Suprapubic skin (tissue), 4 donors: ENCODE measurements around the gene THOC5. TPM values are rescaled to one million over a fixed set of nuclear protein-coding genes. Genes with fewer than 3 reads are reported as not detected.

Source experiments
- DNase-seq, 2 donors: peaks; one replicate each; pipeline ENCODE4 v3.0.0-alpha.2; 2019; ENCODE audit warnings: low spot score in 2 of 2
- H3K27ac ChIP-seq: fragments of 200-600 bp; sonication (generic); one replicate; pipeline ENCODE4 v1.5.1; 2019
- H3K27me3 ChIP-seq: fragments of 200-600 bp; sonication (generic); one replicate; pipeline ENCODE4 v1.5.1; 2019
- H3K36me3 ChIP-seq: fragments of 200-600 bp; sonication (generic); one replicate; pipeline ENCODE4 v1.5.1; 2019
- H3K4me1 ChIP-seq: fragments of 200-600 bp; sonication (generic); one replicate; pipeline ENCODE4 v1.5.1; 2019
- H3K4me3 ChIP-seq: fragments of 200-600 bp; sonication (generic); one replicate; pipeline ENCODE4 v1.5.1; 2019; ENCODE audit warnings: mild to moderate bottlenecking
- H3K9me3 ChIP-seq: fragments of 200-600 bp; sonication (generic); one replicate; pipeline ENCODE4 v1.5.1; 2019
- EP300 ChIP-seq: sonication (generic); formaldehyde crosslinking; IDR thresholded peaks from one replicate; pipeline ENCODE4 v1.6.1; 2017; ENCODE audit warnings: antibody characterized with exemption
- POLR2A ChIP-seq, 2 donors: fragments of 450-650 bp; IDR thresholded peaks; one replicate each; pipeline ENCODE4 v1.6.1; 2017; ENCODE audit warnings: antibody characterized with exemption in 2 of 2, mild to moderate bottlenecking in 2 of 2, moderate library complexity in 2 of 2
- POLR2AphosphoS5 ChIP-seq, 3 donors: sonication (generic); formaldehyde crosslinking; IDR thresholded peaks; one replicate each; pipeline ENCODE4 v1.6.1; 2017; ENCODE audit warnings: antibody characterized with exemption in 3 of 3
- WGBS: methylation state at CpG from one replicate; pipeline ENCODE4 v1.1.5; 2018; 5-methylcytosine and 5-hydroxymethylcytosine counted together
- total RNA-seq, 4 donors: library from RNA; depleted of rRNA; stranded (reverse); fragments of >200 nt; gene quantifications; one replicate each; pipeline ENCODE4 v1.1.0, GENCODE V29; 2016
- TF ChIP-seq, protein P1 (sequence below), 2 donors: fragments of 200-600 bp in 1 of 2; fragments of 450-650 bp in 1 of 2; sonication (generic) in 1 of 2; IDR thresholded peaks; one replicate each; pipeline ENCODE4 v1.5.1; 2016 to 2019; ENCODE audit warnings: antibody characterized with exemption in 2 of 2, mild to moderate bottlenecking in 1 of 2, moderate library complexity in 1 of 2

The THOC5 gene
- total RNA-seq, 4 donors from 2014 or later: 19.8 to 41.5 (median 27.8) TPM

DNA sequence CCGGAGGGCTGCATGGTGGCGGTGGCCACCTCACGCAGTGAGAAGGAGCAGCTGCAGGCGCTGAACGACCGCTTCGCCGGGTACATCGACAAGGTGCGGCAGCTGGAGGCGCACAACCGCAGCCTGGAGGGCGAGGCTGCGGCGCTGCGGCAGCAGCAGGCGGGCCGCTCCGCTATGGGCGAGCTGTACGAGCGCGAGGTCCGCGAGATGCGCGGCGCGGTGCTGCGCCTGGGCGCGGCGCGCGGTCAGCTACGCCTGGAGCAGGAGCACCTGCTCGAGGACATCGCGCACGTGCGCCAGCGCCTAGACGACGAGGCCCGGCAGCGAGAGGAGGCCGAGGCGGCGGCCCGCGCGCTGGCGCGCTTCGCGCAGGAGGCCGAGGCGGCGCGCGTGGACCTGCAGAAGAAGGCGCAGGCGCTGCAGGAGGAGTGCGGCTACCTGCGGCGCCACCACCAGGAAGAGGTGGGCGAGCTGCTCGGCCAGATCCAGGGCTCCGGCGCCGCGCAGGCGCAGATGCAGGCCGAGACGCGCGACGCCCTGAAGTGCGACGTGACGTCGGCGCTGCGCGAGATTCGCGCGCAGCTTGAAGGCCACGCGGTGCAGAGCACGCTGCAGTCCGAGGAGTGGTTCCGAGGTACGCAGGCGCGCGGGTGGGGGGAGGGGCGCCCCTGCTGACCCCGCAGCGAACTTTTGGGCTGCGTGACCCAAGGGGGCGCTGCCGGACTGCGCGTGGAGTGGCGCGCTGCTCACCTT lies 72.9 kb downstream of the THOC5 start:
- H3K4me3 ChIP-seq: peak overlapping the region; percentile 28
- no peak for DNase-seq
- 14% methylated on average over 23 of the region's 107 CpGs for WGBS

DNA sequence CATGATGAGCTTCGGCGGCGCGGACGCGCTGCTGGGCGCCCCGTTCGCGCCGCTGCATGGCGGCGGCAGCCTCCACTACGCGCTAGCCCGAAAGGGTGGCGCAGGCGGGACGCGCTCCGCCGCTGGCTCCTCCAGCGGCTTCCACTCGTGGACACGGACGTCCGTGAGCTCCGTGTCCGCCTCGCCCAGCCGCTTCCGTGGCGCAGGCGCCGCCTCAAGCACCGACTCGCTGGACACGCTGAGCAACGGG lies 73.4 kb downstream of the THOC5 start:
- Histone ChIP-seq H3K27ac (no peak overlapping the region), H3K9me3 (no peaks in the 10 kb centered on the region), H3K4me1 (peaks cover 25% of the 10 kb centered on the region), H3K36me3 (no peaks in the 10 kb centered on the region), H3K27me3 (peaks cover 54% of the 10 kb centered on the region), H3K4me3 (peak overlapping the region; percentile 28)
- DNase-seq: no peak
- 12% methylated on average over 30 of the region's 39 CpGs for WGBS
- TF ChIP-seq, protein P1, sequence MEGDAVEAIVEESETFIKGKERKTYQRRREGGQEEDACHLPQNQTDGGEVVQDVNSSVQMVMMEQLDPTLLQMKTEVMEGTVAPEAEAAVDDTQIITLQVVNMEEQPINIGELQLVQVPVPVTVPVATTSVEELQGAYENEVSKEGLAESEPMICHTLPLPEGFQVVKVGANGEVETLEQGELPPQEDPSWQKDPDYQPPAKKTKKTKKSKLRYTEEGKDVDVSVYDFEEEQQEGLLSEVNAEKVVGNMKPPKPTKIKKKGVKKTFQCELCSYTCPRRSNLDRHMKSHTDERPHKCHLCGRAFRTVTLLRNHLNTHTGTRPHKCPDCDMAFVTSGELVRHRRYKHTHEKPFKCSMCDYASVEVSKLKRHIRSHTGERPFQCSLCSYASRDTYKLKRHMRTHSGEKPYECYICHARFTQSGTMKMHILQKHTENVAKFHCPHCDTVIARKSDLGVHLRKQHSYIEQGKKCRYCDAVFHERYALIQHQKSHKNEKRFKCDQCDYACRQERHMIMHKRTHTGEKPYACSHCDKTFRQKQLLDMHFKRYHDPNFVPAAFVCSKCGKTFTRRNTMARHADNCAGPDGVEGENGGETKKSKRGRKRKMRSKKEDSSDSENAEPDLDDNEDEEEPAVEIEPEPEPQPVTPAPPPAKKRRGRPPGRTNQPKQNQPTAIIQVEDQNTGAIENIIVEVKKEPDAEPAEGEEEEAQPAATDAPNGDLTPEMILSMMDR (IDR thresholded peaks at IDR 0.05): no peak
- TF ChIP-seq EP300: no peak
- TF ChIP-seq POLR2AphosphoS5 (IDR thresholded peaks at IDR 0.05): no peak
- TF ChIP-seq POLR2A (IDR thresholded peaks at IDR 0.05): no peak

More for the DNA sequence above, 72.9 kb downstream of the THOC5 start:
- Histone ChIP-seq H3K27me3 (peaks cover 51% of the 10 kb centered on the region), H3K9me3 (no peaks in the 10 kb centered on the region), H3K27ac (no peak overlapping the region), H3K36me3 (no peaks in the 10 kb centered on the region), H3K4me1 (peaks cover 25% of the 10 kb centered on the region)
- no peak for TF ChIP-seq EP300
- TF ChIP-seq POLR2A (IDR thresholded peaks at IDR 0.05): no peak
- TF ChIP-seq, protein P1 (IDR thresholded peaks at IDR 0.05): no peak
- TF ChIP-seq POLR2AphosphoS5 (IDR thresholded peaks at IDR 0.05): no peak

DNA sequence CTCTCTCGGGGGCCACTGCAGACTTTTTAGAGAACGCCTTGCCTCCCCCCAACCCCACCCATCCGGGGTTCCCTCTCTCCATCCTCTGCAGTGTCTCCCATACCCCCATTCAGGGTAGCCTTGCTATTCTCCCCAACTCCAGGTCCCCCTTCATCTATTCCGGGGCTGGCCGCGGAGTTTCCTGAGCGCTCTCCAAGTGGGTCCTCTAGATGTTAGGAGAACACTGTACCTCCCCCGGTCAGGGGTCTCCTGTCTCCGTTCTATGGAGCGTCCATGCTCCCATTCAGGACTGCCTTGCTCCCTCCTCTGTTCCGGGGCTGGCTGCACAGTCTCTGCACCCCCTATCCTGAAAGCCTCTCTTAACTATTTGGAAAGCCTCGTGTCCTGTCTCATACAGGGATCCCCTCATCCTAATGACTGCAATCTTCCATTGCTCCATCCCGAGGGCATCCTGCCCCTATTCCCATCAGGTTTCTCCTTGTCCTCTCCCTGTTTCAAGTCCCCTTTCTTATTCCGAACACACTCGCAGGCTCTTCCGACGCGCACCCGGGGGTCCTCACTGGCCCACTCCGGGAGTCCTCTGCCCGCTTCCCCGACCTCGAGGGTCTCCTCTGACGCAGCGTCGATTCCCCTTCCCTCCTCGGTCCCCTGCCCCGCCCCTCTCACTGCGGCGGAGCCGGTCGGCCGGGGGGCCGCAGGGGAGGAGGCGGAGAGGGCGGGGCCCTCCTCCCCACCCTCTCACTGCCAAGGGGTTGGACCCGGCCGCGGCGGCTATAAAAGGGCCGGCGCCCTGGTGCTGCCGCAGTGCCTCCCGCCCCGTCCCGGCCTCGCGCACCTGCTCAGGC lies 73.9 kb downstream of the THOC5 start, which contains the start of gene NEFH:
Gene NEFH (plus strand): TSS at position 802 of the 845 bp plus-strand sequence. CDS start 45 bp downstream, outside the sequence.
- no peak for DNase-seq
- H3K27me3 ChIP-seq: peaks cover 54% of the 10 kb centered on the region
- H3K4me3 ChIP-seq: peak within 1 kb of the TSS; percentile 28
- H3K27ac ChIP-seq: no peak within 1 kb of the TSS
- WGBS: 7% methylated on average over 42 of the region's 48 CpGs
- H3K4me1 ChIP-seq: peaks cover 25% of the 10 kb centered on the region
- H3K9me3 ChIP-seq: no peaks in the 10 kb centered on the region
- no peaks in the 10 kb centered on the region for H3K36me3 ChIP-seq
- TF ChIP-seq, protein P1 (IDR thresholded peaks at IDR 0.05): no peak
- no peak for TF ChIP-seq EP300
- no peak for TF ChIP-seq POLR2AphosphoS5 (IDR thresholded peaks at IDR 0.05)
- no peak for TF ChIP-seq POLR2A (IDR thresholded peaks at IDR 0.05)

DNA sequence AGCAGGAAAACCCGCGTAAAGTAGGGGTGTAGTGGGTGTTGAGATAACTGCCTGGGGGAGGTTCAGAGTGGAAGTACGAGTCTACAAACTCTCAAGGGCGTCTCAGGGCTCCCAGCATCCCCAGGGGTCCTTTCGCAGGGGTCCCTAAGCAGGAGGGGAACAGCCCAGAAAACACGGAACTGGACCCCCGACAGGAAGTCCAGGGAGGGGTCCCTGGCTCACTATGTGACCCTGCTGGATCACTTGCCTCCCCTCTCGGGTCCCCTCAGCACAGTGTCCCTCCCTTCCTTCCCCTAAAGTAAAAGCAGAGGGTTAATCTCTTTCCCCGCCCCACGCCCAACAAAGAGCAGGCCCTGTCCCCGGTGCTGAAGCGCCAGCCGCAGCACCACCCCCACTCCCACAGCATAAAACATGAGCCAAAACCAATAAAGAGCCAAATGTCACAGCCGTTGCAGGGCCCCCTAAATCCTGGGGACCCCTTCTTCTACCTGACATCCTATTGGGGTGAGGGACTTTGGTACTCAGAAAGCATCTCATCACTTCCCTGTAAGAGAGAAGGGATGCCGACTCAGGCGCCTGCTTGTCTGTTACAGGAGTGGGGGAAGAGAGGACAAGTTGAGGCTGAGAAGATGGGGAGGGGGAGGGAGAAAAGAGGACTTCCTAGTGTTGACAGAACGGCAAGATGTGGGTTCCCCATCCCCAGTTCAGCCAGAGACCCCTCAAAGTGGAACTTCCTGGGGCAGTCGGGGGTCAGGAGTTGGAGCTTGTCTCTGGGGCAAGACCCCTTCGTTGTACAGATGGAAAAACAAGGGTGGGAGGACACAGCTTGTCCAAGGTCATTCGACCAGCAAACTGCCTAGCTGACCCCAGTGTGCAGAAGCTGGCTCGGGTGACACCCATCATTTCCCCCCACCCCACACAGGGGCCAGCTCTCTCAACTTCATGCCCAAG lies 75.0 kb downstream of the THOC5 start:
- TF ChIP-seq POLR2AphosphoS5 (IDR thresholded peaks at IDR 0.05) (no peak), EP300 (no peak), POLR2A (IDR thresholded peaks at IDR 0.05) (no peak)
- TF ChIP-seq, protein P1 (IDR thresholded peaks at IDR 0.05): no peak
- Histone ChIP-seq H3K4me3 (no peak overlapping the region), H3K9me3 (no peaks in the 10 kb centered on the region), H3K4me1 (peaks cover 25% of the 10 kb centered on the region), H3K27me3 (peaks cover 59% of the 10 kb centered on the region), H3K36me3 (no peaks in the 10 kb centered on the region), H3K27ac (no peak overlapping the region)
- WGBS: 11% methylated on average over 21 of the region's 21 CpGs
- DNase-seq: no peak
